GM21423 (cell line): Measurements from ENCODE around the gene PPP2CA.
"Not testable (repeated sequence)": the region's sequence is repeated elsewhere in the genome, so short reads cannot be mapped to it uniquely, and the experiment has no call there.

Experiments used
- ATAC-seq: cut with Tn5 transposase; IDR thresholded peaks from one replicate; pipeline ENCODE4 v1.9.1; 2021; ENCODE audit warnings: mild to moderate bottlenecking, moderate library complexity; ENCODE audit not compliant: unreplicated experiment

Gene PPP2CA

DNA sequence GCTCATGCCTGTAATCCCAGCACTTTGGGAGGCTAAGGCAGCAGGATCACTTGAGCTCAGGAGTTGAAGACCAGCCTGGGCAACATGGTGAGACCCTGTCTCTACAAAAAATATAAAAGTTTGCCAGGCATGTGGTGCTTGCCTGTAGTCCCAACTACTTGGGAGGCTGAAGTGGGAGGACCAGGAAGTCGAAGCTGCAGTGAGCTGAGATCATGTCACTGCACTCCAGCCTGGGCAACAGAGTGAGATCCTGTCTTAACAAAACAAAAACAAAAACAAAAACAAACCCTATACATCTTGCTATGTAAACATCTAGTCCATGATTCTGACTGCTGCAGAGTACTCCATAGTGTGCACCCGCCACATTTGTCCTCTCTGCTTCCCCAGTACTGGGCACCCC is 19.8 kb upstream of the PPP2CA start:
- no peak for ATAC-seq

DNA sequence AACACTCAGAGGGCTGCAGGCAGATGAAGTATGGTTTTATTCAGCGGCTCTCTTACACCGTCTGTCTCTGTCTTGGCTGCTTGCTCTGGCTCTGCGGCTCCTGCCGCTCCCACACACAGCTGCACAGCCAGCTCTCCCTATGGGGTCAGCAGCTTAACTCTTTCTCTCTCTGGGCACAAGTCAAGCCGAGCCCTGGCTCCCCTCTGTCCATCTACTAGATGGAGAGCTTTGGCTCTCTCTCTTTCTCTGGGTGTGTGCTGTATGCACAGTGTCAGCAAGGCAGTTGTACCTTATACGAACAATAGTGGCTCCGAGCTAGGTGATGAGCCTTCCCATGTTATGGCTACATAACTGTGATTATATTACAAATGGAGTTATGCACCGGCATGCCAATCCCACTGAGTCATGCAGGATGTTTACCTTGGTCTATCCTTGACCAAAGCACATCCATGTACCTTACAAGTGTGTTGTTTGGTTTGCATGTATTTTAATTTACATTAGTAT is 19.3 kb upstream of the PPP2CA start:
- no peak for ATAC-seq

DNA sequence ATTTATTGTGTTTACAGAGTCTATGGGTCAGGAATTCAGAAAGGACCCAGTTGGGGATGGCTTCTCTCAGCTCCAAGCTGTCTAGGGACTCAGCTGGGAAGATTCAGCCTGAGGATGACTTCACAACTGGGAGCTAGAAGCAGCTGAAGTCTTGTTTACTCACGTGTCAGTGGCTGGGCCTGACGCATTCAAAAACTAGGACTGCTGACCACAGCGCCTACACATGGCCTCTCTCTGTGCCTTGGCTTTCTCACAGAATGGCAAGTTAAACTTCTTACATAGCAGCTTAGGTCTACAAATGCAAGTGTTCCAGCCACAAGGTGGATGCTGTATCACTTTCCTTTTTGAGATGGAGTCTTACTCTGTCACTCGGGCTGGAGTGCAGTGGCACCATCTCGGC is 16.3 kb upstream of the PPP2CA start:
- ATAC-seq, result no peak

DNA sequence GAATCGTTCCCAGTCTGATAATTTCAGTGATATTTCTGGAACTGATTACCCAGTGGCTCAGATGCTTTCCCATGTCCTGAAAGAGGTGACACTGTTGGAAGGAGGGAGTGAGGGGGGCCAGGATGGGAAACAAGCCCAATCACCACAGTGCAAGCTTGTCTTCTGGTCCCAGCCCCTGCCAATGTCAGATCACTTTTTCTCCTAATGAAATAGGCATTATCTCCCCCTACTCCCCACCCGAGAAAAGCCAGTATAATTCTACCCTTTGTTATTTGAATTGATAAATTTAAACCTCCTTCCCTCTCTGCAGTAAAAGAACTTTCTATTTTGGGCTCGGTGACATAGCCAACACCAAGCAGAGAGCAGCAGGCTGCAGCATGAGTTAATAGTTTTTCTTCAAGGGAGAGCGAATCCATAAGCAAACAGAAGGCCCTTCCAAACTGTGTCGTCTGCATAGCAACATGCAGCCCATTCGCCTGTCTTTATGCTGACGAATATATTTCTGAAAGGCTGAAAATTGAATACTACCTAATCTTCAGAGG is 14.6 kb upstream of the PPP2CA start:
- no peak for ATAC-seq

DNA sequence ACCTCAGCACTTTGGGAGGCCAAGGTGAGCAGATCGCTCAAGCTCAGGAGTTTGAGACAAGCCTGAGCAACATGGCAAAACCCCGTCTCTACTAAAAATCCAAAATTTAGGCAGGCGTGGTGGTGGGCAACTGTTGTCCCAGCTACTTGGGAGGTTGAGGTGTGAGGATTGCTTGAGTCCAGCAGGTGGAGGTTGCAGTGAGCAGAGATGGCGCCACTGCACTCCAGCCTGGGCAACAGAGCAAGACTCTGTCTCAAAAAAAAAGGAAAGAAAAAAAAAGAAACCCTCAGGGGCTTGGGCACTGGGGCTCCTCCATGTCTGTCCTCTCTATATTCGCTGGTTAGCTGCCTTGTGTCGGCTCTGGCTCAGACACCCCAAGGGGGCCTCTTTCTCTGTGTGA is 10.9 kb upstream of the PPP2CA start:
- no peak for ATAC-seq

DNA sequence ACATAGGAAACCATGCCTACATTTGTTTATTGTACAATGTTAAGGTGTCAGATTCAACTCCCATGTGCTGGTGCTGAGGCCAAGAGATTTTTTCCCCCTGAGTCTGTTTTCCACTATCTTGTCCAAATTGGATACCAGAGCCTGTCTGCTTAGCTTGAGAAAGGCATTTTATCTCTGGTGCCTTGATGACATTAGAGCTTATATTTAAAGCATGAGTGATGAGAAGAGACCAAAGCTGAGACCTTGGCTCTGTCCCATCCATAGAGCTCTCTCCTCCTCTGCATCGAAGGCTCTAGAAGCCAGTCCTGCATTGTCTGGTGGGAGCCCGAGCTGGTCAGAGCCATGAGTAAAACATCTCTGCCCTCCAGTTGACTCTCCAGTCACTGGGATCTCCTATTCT is 10.4 kb upstream of the PPP2CA start:
- no peak for ATAC-seq

DNA sequence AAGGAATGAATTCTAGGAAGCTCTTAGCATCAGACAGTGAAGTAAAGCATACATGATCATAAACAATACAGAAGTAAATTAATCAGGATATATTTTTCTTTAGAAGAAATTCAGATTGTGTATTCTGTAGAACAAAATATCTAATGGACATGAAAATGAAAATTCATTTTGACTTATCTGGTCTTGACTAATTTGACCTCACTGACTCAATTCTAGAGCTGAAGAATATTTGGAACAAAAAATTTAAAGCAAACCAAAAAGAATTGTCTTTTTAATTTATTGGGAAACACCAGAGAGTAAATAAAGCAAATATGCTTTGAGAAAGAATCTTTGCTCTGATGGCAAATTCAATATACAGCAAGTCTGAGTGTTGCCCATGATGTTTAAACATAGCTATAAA is 2.8 kb upstream of the PPP2CA start:
- no peak for ATAC-seq

DNA sequence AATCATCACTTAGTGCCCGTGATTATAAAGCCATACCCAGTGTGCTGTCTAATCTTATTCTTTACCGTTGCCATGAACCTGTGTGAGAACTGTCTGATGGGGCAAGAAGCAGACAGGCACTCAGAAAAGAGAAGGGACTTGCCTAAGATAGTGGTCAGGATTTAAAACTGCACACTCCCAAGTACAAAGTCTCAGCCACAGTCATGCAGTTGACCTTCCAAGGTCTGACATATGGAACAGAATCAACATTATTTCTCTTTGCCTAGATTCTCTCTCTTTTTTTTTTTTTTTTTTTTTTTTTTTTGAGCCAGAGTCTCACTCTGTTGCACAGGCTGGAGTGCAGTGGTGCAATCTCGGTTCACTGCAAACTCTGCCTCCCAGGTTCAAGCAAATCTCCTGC is 1.9 kb upstream of the PPP2CA start:
- ATAC-seq, result no peak

DNA sequence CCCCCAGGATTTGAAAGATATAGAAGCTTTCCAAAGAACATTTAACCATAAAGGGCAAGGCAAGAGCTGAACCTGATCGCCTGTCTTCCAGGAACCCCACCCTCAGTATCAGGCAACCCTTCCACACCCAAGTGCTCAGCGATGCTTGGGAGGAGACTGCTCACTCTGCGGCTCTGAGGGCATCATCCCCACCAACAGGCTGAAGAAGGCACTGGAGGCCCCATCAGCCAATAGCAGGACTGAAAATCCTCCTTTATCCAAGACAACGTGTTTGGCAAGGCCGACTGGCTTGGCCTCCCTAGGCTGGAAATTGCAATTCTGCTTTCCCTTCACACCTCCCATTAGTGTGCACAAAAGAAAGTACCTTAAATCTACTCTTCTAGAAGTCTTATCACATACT is 1.4 kb upstream of the PPP2CA start:
- ATAC-seq, result no peak

DNA sequence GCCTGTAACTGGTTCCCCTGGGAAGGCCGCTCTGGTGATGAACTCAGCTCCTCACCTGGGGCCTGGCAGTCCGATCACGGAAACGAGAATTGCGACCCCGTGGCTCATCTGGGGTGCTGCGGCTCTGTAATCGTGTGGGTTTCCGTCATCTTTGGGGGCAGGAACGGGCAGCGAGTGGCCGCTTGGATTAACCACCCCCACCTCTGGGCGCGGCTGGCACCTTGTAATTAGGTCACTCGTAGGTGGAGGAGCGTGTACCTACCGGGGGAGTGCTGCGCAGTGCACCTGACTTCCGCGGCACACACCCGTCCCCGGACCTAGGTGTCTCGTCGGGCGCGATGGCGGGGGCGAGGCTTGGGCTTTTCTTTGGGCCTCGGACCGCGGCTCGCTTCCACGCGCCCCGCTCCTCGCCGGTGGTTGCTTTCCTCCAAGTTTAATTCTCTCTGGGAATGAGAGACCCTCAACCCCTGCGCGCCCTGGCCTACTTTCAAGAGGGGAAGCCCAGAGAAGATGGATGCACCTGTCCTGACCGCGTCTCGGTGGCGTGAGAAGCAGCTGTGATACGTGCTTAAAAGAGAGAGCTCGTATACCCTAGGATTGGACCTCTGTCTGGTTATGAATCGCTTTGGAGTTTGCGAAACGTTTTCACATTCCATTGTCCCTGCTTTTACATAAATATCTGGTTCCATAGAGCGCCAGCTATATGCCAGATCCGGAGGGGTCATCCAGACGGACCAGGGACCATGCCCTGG is 744 bp upstream of the PPP2CA start:
- no peak for ATAC-seq

DNA sequence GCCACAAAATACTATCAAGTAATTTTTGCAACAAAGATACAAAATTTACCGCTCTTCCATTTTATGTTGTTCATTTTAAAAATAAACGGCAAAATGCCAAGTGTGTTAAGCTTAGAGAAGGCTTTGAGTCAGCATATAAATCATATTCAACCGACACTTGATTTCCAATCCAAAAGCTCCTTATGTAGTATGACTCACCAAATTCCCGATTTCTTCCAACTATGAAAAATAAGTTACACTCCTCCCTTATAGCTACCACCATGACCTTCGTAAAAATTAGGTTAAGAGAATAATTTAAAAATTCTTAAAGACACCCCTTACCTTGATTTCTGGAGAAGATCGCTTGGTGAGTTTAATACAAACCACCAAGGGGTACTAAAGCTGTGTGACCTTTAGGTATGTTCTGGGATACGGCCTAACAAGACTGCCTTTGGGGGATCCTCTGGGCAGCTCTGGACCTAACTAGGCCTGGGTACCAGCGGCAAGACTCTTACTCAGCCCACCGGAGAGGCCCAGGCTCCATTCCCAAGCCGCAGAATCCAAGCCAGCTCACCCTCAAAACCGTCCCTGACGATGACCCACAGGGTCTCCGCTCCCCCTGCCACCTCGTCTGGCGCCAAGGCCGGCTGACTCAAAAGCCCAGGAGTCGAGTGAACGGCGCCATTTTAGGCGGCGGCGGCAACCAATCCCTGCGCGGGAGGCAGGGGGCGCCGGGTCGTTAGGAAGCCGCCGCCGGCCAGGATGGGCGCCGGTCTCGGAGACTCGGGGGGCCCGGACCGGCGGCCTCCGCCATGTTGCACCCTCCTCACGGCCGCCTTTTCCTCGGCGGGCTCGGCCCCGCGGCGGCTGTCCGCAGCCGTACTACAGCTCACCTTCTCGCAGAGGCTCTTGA is 739 bp downstream of the PPP2CA start:
- peak; percentile 20 for ATAC-seq

DNA sequence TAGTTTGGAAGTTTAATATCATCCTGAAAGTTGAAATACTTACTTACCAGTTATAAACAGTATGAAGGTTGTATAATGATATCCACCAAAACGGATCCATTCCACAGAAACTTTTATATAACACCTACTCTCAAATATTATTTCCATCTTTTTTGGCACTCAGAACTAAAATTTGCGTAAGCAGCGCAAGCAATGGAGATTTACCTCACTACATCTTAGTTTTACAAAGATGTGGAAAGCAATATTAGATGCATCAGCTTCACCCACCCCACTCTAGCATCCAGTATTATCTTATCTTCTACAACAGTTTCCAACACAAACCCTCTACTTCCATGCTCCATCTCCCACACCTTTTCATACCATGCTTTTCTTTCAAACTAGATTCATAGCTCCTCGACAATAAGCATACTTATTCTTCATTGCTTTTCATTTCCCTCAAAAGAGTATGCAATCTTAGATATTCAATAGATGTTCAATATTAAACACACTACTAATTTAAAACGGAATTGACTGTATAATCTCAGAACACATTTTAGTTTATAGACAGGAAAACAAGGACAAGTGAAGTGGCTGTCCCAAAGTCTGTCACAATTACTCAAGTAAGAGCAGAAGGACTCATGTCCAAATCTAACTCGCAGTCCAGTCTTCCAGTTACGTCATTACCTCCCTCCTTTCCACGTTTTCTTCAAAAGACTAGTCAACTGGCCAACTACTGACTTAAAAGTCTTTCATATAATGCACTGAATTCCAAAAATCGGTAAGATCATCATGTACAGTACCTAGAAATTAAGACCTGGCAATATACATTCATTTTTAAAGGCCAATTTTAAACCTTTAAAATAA is 2.2 kb downstream of the PPP2CA start:
- no peak for ATAC-seq

DNA sequence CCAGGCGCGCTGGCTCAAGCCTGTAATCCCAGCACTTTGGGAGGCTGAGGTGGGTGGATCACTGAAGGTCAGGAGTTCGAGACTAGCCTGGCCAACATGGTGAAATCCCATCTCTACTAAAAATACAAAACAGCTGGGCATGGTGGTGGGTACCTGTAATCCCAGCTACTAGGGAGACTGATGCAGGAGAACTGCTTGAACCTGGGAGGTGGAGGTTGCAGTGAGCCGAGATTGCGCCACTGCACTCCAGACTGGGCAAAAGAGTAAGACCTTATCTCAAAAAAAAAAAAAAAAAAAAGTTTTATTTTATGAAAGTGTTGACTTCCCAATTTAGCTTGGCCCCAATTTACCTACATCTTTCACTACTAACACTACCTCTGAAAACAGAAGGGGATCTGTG is 4.2 kb downstream of the PPP2CA start:
- ATAC-seq, result not testable (repeated sequence)

DNA sequence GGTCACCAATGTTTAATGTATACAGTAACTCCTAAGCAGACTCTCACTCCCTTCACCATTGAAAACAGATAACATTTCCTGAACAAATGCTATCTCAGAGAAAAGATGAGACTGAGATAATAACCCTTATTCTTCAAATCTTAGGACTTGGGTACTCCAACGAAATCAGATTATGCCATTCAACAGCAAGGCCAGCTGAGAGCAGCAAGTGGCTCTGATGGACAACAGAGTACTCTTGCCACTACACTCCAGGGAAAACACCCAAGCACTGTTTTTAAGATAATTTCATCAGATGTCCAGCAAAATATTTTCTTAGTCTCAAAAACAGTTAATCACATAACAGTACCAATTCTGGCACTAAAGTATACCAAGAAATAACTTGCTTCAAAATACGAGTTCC is 10.1 kb downstream of the PPP2CA start:
- ATAC-seq, result no peak

DNA sequence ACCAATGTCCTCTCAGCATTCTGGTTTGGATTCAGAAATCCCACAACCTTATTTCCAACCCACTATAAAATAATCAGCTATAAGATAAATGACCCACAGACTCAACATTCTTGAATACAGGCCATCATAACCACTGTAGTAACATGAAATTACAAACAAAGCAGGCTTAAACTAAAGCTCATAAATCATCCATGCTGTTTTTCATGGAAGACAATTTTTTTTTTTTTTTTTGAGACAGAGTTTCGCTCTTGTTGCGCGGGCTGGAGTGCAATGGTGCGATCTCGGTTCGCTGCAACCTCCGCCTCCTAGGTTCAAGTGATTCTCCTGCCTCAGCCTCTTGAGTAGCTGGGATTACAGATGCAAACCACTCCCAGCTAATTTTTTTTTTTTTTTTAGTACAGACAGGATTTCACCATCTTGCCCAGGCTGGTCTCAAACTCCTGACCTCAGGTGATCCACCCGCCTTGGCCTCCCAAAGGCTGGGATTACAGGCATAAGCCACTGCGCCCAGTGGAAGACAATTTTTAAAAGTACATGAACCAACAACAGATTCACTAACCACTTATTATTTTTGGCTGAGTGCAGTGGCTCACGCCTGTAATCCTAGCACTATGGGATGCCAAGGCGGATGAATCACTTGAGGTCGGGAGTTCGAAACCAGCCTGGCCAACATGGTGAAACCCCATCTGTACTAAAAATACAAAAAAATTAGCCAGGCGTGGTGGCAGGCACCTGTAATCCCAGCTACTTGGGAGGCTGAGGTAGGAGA is 14.4 kb downstream of the PPP2CA start:
- ATAC-seq, result not testable (repeated sequence)

DNA sequence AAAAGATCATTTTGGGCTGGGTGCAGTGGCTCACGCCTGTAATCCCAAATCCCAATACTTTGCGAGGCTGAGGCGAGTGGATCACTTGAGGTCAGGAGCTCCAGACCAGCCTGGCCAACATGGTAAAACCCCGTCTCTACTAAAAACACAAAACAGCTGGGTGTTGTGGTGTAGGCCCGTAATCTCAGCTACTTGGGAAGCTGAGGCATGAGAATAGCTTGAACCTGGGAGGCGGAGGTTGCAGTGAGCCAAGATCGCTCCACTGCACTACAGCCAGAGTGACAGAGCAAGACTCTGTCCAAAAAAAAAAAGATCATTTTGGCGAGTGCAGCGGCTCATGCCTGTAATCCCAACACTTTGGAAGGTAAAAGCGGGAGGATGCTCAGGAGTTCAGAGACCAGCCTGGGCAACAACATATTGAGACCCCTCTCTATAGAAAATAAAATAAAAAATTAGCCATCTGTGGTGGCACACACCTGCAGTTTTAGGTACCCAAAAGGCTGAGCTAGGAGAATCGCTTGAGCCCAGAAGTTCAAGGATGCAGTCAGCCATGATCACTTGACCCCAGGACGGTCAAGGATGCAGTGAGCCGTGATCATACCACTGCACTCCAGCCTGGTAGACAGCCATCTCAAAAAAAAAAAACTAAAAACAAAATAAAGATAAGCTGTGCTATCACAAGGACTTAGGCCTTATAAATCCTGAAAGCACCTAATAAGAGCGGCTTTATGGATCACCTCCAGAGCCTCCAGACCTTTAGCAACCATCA is 16.2 kb downstream of the PPP2CA start:
- ATAC-seq, result no peak

DNA sequence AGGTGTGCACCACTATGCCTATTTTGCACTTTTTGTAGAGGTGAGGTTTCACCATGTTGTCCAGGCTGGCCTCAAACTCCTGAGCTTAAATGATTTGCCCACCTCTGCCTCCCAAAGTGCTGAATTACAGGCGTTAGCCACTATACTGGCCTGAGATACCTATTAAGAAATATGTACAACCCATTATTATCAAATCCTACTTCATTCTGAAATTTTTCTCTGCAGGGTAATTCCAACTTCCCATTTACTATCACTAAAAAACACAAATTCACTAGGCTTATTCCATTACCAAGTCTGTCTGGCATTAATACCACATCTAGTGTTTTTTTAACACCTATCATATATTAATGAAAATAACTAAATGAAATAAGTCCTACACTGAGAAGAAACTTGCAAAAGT is 18.2 kb downstream of the PPP2CA start:
- no peak for ATAC-seq

DNA sequence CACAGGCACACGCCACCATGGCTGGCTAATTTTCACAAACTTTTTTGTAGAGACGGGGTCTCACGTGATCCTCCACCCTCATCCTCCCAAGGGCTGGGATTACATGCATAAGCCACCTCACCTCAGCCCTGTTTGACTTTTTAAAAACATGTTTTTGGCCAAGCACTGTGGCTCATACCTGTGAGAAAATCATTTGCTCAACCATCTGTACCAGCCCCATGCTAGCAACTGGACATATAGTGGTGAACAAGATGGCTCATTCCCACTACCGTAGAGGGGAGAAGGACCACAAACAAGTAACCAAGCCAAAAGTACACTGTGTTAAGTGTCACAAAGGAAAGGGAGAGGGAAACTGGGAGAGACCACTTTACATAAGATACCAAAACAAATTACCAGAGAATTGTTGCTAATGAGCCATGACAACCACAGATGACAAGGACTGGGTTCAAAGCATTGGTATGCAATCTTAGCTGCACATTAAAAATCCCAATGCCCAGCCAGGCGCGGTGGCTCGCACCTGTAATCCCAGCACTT is 19.2 kb downstream of the PPP2CA start:
- no peak for ATAC-seq

DNA sequence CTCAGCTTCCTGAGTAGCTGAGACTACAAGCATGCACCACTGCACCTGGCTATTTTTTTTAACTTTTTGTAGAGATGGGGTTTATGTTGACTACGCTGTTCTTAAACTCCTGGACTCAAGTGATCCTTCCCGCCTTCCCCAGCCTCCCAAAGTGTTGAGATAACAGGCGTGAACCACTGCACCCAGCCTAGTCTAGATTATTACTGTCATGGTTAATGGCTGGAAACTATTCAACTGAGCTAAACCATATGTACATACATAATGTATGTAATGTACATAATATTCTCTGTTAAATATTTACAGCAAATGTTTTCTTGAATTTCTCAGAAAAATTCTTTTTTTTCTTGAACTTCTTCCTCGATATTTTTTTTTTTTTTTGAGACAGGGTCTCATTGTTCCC is 21.3 kb downstream of the PPP2CA start:
- no peak for ATAC-seq
